Measurements from ENCODE around the gene OPRL1.

OPRL1 gene

DNA sequence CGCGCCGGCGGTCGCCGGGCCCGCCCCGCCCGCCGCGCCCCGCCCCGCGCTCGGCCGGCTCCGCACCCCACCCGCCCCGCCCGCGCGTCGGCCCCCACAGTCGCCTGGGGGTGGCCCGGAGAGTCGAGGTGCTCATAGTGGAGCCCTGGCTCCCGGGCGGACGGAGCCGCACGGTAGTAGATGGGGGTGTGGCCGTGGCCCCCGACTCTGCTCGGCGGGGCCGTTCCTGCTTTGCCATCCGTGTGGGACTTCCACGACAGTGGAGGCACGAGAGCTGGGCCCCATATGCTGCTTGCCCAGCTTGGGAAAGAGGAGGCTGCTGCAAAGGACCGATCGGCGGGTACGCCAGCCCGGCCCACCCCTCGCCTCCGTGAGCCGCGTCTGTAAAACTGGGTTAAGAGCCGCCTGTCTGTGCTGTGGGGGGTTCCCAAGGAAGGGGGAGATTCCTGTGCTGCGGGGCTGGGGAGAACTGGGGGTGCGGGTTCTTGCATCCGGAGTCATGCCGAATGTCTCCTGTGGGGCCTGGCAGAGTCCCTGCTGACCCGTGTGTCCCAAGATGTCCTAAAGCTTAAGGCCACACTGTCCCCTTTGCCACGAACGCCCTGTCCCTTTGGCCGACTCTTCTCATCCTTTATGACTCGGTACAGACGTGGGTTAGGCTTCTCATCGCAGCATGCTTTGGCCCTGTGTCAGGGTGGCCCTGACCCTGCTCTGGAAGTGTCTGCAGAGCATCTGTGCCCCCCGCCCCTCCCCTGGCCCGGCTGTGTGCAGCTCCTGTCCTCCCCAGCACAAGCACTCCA lies at the start of gene OPRL1:
TSS of gene OPRL1 (plus strand) at position 70 of the 800 bp plus-strand sequence. CDS start 12,639 bp downstream, outside the sequence.
- DNase-seq = no peak

- DNase-seq = no peak
Measured at GRCh38 chr20:64030371-64031134, 49.3 kb upstream of the OPRL1 start.

DNA sequence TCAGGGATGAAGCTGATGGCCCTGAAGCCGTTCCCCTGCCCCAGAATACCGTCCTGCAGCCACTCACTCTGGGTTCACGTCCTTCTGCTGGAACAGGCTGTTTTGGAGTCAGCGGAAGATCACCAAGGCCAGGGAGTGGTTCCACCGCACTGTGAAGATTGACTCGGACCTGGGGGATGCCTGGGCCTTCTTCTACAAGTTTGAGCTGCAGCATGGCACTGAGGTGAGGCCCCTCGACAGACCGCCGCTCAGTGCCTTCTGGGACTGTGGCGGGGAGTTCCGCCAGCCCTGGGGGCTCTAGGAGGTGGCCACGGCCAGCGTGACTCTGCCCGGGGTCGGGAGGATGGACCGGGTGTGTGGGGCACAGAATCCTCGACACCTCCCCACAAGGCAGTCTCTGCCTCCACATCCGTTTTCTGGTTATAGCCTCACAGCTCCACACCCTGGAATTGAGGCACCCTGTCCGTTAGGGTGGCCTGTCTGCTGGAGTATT lies 48.0 kb upstream of the OPRL1 start:
- no peak for DNase-seq

DNA sequence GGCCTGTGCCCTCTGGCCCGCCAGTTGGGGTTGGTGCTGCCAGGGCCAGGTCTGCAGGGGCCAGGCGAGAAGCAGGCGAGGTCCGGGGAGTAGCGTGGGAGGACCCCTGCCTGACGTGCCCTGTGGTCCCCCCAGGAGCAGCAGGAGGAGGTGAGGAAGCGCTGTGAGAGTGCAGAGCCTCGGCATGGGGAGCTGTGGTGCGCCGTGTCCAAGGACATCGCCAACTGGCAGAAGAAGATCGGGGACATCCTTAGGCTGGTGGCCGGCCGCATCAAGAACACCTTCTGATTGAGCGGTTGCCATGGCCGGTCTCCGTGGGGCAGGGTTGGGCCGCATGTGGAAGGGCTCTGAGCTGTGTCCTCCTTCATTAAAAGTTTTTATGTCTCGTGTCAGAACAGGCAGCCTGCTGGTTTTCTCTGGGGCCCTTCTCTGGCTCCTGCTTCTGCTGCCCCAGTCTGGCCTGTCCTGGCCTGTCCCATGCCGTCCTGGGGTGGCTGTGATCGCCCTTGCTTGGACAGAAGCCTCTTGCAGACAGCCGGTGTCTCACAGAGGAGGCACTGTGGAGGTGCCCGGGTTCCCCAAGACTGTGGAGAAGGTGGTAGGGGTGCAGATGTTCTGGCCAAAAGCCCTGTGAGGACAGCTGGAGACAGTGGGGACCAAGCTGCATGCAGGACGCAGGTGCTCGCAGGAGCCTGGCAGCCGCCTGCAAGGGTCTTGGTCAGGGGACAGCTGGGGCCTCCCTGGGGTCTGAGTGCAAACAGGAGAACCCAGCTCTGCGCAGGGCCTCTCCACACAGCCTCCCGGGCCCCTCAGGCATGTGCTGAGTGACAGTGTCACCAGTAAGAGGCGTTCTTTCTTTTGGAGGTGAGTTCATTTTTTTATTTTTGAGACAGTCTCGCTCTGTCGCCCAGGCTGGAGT lies 46.9 kb upstream of the OPRL1 start:
- no peak for DNase-seq

GRCh38 chr20:64033981-64034493 lies 45.8 kb upstream of the OPRL1 start:
- DNase-seq = no peak

- DNase-seq = no peak
Measured at GRCh38 chr20:64035066-64035932, 44.6 kb upstream of the OPRL1 start.

GRCh38 chr20:64035933-64036345 lies 43.9 kb upstream of the OPRL1 start, which contains the start of gene C20orf204:
C20orf204 (plus strand) TSS chr20:64036182; CDS start chr20:64036324, 142 bp downstream.
- no peak for DNase-seq

- no peak for DNase-seq
Measured at GRCh38 chr20:64036346-64037198, 43.3 kb upstream of the OPRL1 start.

DNA sequence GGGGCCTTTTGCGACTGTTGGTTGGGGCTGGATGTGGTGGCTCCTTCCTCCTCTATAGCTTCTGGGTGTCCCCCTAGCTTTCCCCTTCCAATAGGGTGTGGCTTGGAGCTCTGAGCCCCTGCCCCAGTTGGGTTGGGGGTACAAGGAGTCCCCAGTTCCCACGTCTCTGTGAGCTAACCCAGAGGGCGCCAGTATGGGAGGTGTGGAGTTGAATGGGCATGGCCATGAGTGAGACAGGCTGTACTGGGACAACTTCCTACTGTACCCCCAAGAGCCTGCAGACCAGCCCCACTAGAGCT lies 42.7 kb upstream of the OPRL1 start:
- no peak for DNase-seq

- DNase-seq = peak; percentile 42
Measured at GRCh38 chr20:64037498-64038213, 42.2 kb upstream of the OPRL1 start.

DNA sequence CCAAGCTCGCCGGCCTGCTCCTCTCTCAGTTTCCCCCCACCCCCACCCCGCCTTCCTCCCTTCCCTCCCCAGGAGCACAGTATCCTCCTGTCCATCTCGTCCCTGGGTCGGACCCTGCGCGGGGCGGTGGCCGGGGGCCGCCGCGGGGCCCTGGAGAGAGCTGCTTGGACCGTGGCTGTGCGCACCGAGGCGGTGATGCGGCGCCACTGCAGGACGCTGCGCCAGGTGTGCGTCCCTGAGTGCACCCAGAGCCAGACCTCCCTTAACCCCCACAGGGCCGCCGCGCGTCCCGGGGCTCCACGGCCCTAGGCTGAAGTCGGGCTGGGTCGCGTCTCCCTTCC lies 41.7 kb upstream of the OPRL1 start:
- peak; percentile 50 for DNase-seq

- peak; percentile 60 for DNase-seq
Measured at GRCh38 chr20:64038565-64039292, 41.2 kb upstream of the OPRL1 start.

DNA sequence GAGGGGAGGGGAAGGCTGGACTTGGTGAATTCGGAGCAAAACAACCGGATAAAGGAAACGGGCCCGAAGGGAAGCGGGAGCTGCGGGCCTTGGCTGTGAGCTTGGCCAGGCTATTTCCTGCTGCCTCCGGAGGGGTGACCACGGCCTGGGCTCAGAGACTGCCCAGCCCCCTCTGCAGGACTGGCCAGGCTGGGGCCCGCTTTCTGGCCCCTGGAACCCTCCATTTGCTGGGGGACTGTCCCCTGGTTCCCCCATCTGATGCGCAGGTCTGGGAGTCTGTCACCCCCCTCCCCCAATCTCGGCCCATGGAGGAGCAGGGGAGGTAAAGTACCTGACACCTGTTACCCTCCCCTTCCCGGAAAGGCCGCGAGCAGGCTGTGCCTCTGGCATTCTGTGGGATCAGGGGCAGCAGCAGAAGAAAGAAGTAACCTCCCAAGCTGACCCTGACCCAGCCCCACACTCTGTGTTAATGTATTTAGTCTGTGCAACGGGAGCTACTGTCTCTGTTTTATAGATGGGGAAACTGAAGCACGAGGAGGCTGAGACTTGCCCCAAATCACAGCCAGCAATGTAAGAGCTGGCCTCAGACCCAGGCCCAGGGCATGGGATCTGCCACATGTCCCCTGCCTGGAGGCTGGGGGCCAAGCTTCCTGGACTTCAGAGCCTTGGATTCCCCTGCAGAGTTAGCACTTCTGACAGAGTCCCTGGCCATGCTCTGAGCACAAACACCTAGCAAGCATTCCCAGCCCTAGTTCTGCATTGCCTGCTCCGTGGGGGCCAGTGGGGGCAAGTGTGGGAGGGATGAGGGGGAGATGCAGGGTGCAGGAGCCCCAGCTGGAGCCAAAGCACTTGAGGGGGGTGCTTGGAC lies 40.4 kb upstream of the OPRL1 start:
- no peak for DNase-seq

DNA sequence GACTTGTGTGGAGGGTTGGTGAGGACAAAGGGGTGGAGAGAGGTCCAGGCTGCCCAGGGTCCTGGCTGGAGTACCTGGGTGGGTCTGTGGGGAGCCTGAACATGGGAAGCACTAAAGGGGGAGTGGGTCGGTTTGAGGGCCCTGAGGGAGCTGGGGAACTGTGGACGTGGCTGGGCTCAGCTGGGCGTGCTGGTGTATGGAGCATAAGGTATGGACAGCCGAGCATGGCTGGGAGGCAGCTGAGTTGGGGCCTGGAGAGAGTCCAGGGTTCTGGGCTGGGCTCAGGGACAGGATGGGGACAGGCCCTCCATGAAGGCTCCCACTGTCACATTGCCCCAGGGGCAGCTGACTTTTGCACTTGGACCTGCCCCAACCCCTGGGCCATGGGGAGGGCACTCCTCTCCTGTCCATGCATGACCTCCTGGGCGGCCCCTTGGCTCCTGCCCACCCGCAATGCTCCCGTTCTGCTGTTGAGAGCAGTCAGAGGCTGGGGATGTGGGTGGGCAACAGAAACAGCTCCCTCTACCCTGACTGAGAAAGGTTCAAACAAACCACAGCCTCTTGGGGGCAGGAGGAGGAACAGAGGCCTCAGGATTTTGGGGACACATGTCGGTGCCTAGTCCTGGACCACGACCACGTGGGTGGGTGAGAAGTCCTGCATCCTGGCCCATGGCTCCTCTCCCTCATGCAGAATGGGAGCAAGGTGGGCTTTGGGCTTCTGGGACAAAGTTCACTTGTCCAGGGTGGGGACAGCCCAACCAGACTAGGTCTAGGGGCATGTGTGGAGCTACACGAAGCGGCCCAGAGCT lies 39.4 kb upstream of the OPRL1 start:
- DNase-seq = no peak

DNA sequence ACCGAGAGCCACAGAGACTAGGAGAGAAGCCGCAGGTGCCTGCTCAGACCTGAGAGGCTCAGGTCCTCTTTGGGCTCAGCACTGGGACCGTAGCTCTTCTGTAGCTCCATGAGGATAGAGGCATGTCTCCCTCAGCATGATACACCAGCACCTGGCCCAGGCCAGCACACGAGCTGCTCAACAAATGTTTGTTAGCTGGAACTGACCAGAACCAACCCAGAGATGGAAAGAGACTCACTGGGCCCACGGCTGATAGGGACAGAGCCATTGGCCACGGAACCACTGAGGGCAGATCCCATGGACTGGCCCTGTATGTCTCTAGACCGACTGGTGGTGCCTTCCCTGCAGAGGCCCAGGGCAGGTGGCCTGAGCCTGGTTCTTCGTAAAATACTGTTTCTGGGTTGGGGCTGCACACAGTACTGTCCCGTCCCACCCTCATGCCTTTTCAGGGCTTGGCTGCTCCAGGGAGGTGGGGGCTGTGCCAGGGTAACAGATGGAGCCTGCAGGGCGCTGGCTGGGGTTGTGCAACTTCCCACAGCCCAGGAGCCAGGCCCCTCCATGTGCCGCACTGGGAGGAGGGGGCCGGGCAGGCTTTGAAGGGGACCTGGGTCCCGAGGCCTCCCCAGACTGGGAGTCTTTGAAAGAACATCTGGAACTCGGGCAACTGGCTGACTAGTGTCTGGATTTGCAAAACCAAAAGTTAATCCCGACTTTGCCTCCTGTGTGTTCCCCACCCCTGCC lies 38.7 kb upstream of the OPRL1 start:
- no peak for DNase-seq

DNA sequence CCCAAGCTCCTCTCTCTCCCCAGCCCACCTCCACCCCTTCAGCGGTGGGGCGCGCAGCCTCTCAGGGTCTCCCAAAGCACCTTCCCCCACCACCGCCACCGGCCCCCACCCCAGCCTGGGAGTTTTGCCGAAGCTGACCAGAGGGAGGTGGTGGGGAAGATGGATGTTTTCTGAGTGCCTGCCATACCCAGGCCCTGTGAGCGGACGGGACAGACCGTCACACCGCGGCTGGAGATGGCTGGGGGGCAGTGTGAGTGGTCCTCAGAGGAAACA lies 38.2 kb upstream of the OPRL1 start:
- no peak for DNase-seq
